GM10248 (cell line): ENCODE results near the gene CHCHD6.

Source experiments
- CTCF ChIA-PET: fragments of 300-600 bp; sonication (Branson Sonifier 250); formaldehyde crosslinking; extraction: SDS; loops from one replicate; lab custom pipeline; 2021; ENCODE audit warnings: antibody characterized with exemption; lab: Yijun Ruan, JAX
- POLR2A ChIA-PET: fragments of 350-650 bp; sonication (Branson Sonifier 250); formaldehyde crosslinking; extraction: SDS; loops from one replicate; lab custom pipeline; 2020; ENCODE audit warnings: antibody characterized with exemption; lab: Yijun Ruan, JAX
- DNase-seq: peaks from one replicate; pipeline ENCODE4 v3.0.0; 2012; ENCODE audit errors: extremely low spot score
- CTCF ChIP-seq: IDR thresholded peaks from 2 replicates; pipeline ENCODE4 v1.5.1; 2012; ENCODE audit warnings: mild to moderate bottlenecking, low read depth; ENCODE audit errors: extremely low read depth, missing control alignments, control extremely low read depth

Gene CHCHD6

DNA sequence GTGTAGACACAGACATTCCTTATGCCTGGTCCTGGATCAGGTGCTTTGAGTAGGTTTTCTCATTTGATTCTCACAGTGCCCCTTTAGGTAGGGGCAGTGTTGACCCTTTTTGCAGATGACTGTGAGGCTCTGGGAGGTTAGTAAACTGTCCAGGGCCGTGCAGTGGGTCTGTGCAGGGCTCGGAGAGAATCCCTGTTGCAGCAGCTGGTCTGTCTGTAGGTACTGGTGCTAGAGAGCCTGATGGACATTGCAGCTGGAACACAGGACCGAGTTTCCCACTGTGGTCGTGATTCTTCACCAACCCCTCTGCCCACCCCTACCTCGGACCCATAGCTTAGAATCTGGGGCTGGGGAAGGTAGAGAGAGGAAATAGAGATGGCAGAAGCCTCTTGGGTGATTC, 51.8 kb downstream of the CHCHD6 start:
- DNase-seq = no peak
- no peak for TF ChIP-seq CTCF
- ChIA-PET POLR2A (no interaction called here), CTCF (interaction anchor here (0.6 to 7.6 kb wide), 3 partner anchors 64 to 792 kb away, joined by 3 to 50 read pairs (median 3); no protein-coding TSS in a partner anchor)

DNA sequence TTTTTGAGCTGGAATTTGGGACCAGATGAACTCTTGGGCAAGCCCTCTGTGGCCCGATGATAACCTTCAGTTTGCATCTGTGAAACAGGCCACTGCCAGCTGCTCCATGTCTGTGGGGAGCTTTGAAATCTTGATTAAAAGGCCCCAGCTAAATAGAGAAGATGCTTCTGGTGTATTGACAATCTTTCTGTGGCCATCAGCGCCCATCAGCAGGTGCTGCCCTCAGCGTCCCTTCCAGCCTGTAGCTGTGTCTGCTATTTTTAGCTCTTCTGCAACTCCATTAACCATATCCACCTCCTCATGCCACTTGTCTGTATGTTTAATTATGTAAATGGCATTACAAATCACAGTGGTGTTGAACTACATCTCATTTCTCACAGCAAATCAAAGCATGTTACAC, 54.0 kb downstream of the CHCHD6 start:
- ChIA-PET CTCF (interaction anchor here (1.0 kb wide), 2 partner anchors 19 to 80 kb away, joined by 3 read pairs; no protein-coding TSS in a partner anchor), POLR2A (no interaction called here)
- DNase-seq = no peak
- no peak for TF ChIP-seq CTCF

- ChIA-PET CTCF (no interaction called here), POLR2A (no interaction called here)
- TF ChIP-seq CTCF = no peak
- DNase-seq = no peak
These were observed 54.8 kb downstream of the CHCHD6 start for GRCh38 chr3:126758882-126759281.

DNA sequence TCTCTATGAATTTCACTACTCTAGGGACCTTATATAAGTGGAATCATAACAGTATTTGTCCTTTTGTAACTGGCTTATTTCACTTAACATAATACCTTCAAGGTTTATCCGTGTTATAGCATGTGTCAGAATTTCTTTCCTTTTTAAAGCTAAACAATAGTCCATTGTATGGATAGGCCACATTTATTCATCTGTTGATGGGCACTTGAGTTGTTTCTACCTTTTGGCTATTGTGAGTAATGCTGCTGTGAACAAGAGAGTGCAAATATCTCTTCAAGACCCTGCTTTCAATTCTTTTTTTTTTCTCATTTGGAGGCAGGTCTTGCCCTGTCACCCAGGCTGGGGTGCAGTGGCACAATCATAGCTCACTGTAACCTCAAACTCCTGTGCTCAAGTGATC, 56.5 kb downstream of the CHCHD6 start:
- DNase-seq = no peak
- ChIA-PET POLR2A (no interaction called here), CTCF (interaction anchor here (1.4 to 3.8 kb wide), 2 partner anchors 8 to 17 kb away, joined by 3 to 12 read pairs; no protein-coding TSS in a partner anchor)

DNA sequence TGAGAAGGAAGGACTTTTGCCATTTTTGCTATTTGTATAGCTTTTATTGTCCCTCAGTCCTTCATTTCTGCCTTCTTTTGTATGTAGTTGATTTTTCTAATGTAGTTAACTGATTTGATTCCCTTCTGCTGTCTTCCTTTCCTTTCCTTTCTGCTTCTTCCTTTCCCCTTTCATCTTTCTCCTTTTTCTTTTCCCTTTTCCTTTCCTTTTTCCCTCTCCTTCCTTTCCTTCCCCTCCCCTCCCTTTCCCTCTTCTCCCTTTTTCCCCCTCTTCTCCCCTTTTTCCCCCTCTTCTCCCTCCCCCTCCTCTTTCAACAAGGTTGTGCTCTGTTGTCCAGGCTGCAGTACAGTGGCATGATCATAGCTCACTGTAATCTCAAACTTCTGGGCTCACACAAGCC, 59.0 kb downstream of the CHCHD6 start:
- ChIA-PET POLR2A (no interaction called here), CTCF (interaction anchor here (1.3 to 3.8 kb wide), 3 partner anchors 11 to 693 kb away, joined by 3 to 12 read pairs (median 3); no protein-coding TSS in a partner anchor)
- DNase-seq = no peak
- TF ChIP-seq CTCF = no peak

More for the DNA sequence above, 56.5 kb downstream of the CHCHD6 start:
- no peak for TF ChIP-seq CTCF

DNA sequence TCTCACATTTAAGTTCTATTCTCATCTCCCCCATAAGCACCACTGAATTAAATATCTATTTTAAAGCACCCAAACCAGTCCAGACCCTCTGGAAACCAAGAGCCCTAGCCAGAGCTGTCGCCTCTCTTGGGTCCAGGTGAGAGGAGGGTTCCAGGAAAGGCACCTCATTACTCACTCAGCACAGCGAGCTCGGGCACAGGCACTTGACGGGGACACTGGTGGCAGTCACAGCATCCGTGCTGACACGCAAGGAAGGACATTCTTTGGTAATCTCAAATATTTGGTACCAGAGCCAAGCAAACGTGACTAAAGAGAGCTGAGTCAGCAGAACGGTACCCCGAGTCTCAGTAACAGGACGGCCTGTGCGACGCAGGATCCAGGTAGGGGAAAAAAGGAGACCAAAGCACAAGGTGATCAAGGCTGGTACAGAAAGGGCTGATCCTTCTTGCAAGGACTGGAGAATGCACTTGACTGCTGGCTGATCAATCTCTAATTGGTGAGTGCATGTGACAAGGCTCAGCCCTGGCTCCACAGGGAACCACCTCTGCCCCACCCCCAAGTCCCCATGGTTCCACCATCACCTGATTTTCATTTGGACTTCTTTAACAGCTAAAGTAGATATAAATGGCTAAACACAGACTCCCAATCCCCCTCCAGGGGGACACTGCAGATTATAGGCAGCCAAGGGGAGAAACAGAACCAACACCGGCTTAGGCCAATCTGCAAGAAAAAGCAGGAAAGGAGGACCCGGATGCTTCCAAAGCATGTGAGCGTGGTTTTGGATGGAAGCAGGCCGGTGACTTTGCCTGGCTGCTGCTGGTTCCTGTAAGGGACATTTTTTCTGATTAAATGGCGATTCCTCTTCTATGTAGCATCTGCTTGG, 61.4 kb downstream of the CHCHD6 start:
- DNase-seq = no peak
- TF ChIP-seq CTCF = no peak
- ChIA-PET POLR2A (no interaction called here), CTCF (no interaction called here)
